Breast epithelium (tissue), 3 donors: ENCODE data around the gene GALNTL6.

Source experiments
- CTCF ChIP-seq, 3 donors: fragments of 450-650 bp; IDR thresholded peaks; one replicate each; pipeline ENCODE4 v1.5.1; 2016 to 2017; ENCODE audit warnings: antibody characterized with exemption in 3 of 3, mild to moderate bottlenecking in 3 of 3, moderate library complexity in 3 of 3
- POLR2A ChIP-seq: fragments of 450-650 bp; IDR thresholded peaks from one replicate; pipeline ENCODE4 v1.6.1; 2016; ENCODE audit warnings: antibody characterized with exemption, mild to moderate bottlenecking, moderate library complexity
- POLR2AphosphoS5 ChIP-seq, 3 donors: sonication (generic); formaldehyde crosslinking; IDR thresholded peaks; one replicate each; pipeline ENCODE4 v1.6.1; 2017; ENCODE audit warnings: antibody characterized with exemption in 3 of 3

GRCh38 chr4:172950990-172951389, 1137.8 kb downstream of the GALNTL6 start:
- no peak for TF ChIP-seq CTCF (IDR thresholded peaks at IDR 0.05)
- no peak for TF ChIP-seq POLR2AphosphoS5 (IDR thresholded peaks at IDR 0.05)
- no peak for TF ChIP-seq POLR2A
